Urothelium cell line (cell line): ENCODE results near the gene ABR.
"Not testable (repeated sequence)": the region's sequence is repeated elsewhere in the genome, so short reads cannot be mapped to it uniquely, and the experiment has no call there.

Experiments
- DNase-seq: peaks from one replicate; pipeline ENCODE4 v3.0.0; 2011; ENCODE audit warnings: low spot score, mixed read lengths
- FAIRE-seq: peaks from 2 replicates; lab custom pipeline; 2011; peaks lifted over from hg19 to GRCh38; lab: Jason Lieb, UNC

ABR gene

GRCh38 chr17:1097972-1098744 lies 81.6 kb downstream of the ABR start:
- DNase-seq, FAIRE-seq: not testable (repeated sequence)

- FAIRE-seq (no peak), DNase-seq (no peak)
Observed at GRCh38 chr17:1096215-1096614, 83.6 kb downstream of the ABR start.

GRCh38 chr17:1095853-1096173 lies 84.0 kb downstream of the ABR start:
- FAIRE-seq: no peak
- no peak for DNase-seq

GRCh38 chr17:1095090-1095852 lies 84.5 kb downstream of the ABR start:
- FAIRE-seq (no peak), DNase-seq (no peak)

- FAIRE-seq: no peak
Observed at GRCh38 chr17:1094591-1094990, 85.2 kb downstream of the ABR start.

GRCh38 chr17:1091900-1092299 lies 87.9 kb downstream of the ABR start:
- FAIRE-seq (no peak), DNase-seq (no peak)

More at GRCh38 chr17:1094591-1094990, 85.2 kb downstream of the ABR start:
- DNase-seq: no peak

- DNase-seq: no peak
- no peak for FAIRE-seq
Observed at GRCh38 chr17:1091190-1091534, 88.6 kb downstream of the ABR start.

- DNase-seq (no peak), FAIRE-seq (no peak)
Observed at GRCh38 chr17:1090465-1091189, 89.2 kb downstream of the ABR start.

GRCh38 chr17:1089915-1090314 lies 89.9 kb downstream of the ABR start:
- DNase-seq: no peak
- no peak for FAIRE-seq

- no peak for FAIRE-seq
Observed at GRCh38 chr17:1087381-1088241, 92.2 kb downstream of the ABR start.

GRCh38 chr17:1083451-1084187 lies 96.2 kb downstream of the ABR start:
- no peak for DNase-seq
- no peak for FAIRE-seq

More at GRCh38 chr17:1087381-1088241, 92.2 kb downstream of the ABR start:
- peak; percentile 11 for DNase-seq

GRCh38 chr17:1082579-1082978 lies 97.2 kb downstream of the ABR start:
- no peak for FAIRE-seq
- DNase-seq: no peak

- DNase-seq (no peak), FAIRE-seq (no peak)
Observed at GRCh38 chr17:1078831-1079561, 100.8 kb downstream of the ABR start.

- DNase-seq: no peak
- no peak for FAIRE-seq
Observed at GRCh38 chr17:1077986-1078711, 101.6 kb downstream of the ABR start.

GRCh38 chr17:1077581-1077985 lies 102.2 kb downstream of the ABR start:
- no peak for DNase-seq
- FAIRE-seq: no peak

GRCh38 chr17:1076982-1077302 lies 102.8 kb downstream of the ABR start:
- FAIRE-seq: no peak
- no peak for DNase-seq

GRCh38 chr17:1076299-1076981 lies 103.3 kb downstream of the ABR start:
- DNase-seq (no peak), FAIRE-seq (no peak)

- no peak for DNase-seq
- no peak for FAIRE-seq
Observed at GRCh38 chr17:1074886-1075605, 104.7 kb downstream of the ABR start.
